HG03457 (cell line): ENCODE data around the gene GANAB.
"Not testable (repeated sequence)": the region's sequence is repeated elsewhere in the genome, so short reads cannot be mapped to it uniquely, and the experiment has no call there.

ENCODE experiments used
- ATAC-seq: cut with Tn5 transposase; IDR thresholded peaks from one replicate; pipeline ENCODE4 v1.9.1; 2021; ENCODE audit warnings: moderate number of reproducible peaks; ENCODE audit not compliant: unreplicated experiment

GANAB gene

GRCh38 chr11:62645946-62646824 lies at the start of gene GANAB:
Gene GANAB, minus strand, starts transcription at chr11:62646613. Its CDS starts 14 bp downstream, at chr11:62646599.
- ATAC-seq, result peak; percentile 69

GRCh38 chr11:62694455-62695167 lies 48.2 kb upstream of the GANAB start:
- ATAC-seq, result no peak

GRCh38 chr11:62693624-62694023 lies 47.2 kb upstream of the GANAB start:
- not testable (repeated sequence) for ATAC-seq

- ATAC-seq, result no peak
Observed at GRCh38 chr11:62689421-62690183, 43.2 kb upstream of the GANAB start, which contains the start of gene LRRN4CL. Gene LRRN4CL, minus strand, starts transcription at chr11:62689530. Its CDS starts 1,022 bp downstream, at chr11:62688508.

DNA sequence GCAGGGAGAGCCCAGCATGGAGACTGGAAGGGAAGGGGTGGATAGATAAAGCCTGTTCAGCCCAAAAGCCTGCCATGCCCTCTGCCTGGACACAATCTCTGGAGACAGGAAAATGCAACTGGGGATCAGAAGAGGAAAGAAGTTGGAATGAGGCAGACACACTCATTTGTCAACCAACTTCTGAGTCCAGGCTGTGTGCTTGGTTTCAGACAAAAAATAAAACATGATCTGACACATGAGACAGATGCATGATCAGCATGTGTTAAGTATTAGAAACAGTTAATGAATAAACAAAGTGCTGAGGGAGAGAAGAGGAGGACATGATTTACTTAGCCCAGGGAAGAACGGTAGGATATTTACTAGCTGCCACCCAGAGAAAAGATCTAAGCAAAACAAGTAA lies 42.1 kb upstream of the GANAB start:
- no peak for ATAC-seq

DNA sequence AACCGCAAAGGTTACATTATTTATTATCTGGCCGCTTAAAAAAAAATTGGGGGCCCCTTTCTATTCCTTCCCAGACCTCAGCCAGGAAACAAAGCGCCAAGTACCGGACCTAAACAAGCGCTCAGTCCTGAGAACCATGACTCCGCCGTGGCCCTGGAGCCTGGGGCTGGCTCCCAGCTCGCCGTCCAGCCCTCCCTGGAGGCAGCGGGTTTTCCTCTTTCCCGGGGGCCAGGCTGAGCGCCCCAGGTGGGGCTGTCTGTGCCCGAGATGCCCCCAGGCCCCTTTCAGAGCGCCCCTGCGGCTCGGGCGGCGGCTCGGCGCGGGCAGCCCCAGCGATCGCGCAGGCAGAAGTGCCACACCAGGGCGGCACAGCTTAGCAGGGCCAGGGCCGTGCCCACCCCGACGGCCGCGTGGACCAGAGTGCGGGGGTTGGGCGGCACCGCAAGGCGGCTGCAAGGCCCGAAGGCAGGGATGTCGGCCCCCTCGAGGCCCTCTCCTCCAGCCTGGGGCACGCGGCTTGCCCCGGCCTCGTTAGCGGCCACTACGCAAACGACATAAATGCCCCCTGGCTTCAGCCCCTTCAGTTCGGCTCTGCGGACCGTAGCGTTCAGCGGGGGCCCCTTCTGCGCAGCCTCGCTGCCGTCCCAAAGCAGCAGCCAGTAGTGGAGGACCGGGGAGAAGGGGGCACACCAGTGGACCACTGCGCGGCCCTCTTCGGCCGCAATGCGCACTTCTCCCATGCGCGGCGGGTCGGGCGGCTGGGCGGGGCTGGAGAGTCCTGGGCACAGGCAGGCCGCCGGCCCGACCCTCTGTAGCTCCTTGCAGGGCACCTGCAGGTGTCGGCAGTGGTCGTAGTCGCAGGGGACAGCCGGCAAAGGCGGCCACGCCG lies 41.3 kb upstream of the GANAB start:
- no peak for ATAC-seq

DNA sequence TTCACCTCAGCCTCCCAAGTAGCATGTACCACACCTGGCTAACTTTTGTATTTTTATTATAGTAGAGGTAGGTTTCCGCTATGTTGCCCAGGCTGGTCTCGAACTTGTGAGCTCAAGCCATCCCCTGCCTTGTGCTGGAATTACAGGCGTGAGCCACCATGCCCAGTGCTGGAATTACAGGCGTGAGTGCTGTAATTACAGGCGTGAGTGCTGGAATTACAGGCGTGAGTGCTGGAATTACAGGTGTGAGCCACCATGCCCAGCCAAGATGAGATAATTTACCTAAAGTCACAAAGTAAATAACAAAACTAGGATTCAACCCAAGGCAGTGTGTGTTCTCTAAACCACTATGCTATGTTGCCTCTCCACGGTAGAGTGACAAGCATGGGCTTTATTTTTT lies 36.1 kb upstream of the GANAB start:
- ATAC-seq, result no peak

DNA sequence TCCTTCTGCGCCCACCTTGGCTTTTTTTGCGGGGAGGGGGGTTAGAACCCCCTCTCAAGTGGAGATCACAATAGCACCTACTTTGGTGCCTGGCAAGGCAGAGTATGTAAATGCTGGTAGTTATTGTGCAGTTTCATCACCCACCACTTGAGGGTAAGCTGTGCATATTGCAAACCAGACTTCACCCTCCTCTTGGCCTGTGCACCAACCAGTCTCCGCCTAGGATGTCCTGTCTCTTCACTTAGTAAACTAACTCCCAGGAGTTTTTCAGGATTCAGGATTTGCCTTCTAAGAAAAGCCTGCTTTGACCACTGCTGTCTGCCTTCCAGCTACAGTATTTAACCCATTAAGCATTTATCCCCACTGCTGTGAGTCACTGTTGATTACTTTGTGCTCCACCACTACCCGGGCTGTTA lies 34.4 kb upstream of the GANAB start:
- ATAC-seq, result no peak

DNA sequence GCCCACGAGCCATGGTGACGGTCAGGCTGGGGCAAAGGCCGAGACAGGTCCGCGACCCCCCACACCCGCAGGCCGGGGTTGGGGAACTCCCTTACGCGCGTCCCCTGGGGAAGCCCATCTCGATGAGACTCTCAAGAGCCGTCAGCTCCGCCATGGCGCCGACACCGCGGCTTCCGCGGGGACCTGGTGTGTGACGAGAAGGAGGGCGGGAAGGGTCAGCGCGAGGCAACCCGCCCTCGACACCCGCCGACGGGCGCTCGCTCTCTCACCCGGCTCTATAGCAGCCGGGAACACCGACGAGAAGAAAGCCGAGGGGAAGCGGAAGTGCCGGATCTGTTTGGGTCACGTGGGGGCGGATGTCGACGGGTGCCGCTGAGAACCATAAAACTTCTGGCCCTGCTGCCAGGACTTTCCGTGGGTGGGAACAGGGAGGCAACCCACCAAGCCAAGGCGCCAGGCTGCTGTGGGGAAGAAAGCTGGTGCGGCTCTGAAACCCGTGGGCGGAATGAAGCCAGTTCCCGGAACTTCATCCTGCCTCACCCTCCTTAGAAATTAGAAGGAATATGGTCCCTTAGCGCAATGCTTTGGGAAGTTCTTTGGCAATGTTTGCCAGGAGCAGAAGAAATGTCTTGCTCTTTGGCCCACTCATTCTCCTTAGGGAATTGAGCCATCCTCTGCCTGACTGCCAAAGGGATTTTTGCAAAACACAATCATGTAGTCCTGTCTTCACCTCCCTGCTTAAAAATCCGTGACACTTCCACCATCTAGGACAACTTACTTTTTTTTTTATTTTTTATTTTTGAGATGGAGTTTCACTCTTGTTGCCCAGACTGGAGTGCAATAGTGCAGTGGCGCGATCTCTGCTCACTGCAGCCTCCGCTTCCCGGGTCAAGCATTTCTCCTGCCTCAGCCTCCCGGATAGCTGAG lies 32.6 kb upstream of the GANAB start, which contains the start of gene UBXN1:
TSS of gene UBXN1 (minus strand) at position 304 of the 927 bp plus-strand sequence. CDS start at position 154, 150 bp downstream.
- no peak for ATAC-seq

DNA sequence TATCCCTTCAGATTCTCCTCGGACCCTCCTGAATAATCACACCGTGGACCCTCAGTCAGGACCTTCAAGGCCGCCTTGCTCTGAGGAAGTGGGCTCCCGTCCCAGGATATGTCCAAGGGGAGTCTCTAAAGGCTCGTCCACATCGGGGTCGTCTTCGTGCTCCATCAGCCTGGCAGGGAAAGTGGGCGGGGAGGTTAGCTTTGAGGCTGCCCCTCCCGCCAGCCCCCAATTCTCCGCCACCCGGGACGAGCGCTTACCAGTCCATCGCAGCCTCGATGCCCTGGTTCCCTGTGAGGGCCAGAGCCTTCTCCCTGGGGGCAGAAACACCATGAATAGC lies 32.0 kb upstream of the GANAB start:
- ATAC-seq, result no peak

DNA sequence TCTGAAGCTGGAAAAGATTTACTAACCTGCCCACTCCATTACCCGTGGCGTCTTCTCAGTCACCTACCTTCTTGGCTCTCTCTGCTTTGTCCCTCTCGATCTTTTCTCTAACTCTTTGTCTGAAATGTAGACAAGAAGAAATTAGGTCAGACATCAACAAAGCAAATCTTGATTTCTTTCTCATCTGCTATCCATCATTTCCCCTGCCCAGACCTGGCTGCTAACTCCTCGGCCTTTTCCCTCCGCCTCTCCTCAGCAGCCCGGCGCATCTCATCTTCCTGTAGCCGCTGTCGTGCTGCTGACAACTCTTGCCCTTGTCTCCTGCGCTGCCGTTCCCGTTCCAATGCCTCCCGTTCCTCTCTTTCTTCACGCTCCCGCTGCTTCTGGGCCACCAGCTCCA lies 31.3 kb upstream of the GANAB start:
- no peak for ATAC-seq

GRCh38 chr11:62677156-62677555 lies 30.7 kb upstream of the GANAB start:
- ATAC-seq, result no peak

DNA sequence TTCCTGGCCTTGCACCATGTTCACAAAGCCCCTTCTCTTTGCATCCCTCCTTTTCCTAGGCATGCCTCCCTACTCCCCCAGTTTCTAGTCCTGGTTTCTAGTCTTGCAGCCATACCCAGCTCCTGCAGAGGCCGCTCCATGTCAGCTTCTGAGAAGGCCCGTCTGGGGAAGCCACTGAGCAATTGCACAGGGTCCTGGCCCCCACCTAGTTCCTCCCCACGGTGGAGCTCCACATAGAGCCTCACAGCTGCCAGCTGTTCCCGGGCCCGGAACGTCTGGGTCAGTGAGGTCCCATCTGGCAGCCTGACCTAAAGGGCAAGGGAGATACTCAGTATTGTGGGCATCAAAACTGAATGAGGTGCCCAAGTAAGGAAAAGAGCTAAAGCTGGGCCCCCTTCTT lies 30.3 kb upstream of the GANAB start:
- no peak for ATAC-seq

GRCh38 chr11:62675415-62675814 lies 29.0 kb upstream of the GANAB start:
- ATAC-seq, result not testable (repeated sequence)

DNA sequence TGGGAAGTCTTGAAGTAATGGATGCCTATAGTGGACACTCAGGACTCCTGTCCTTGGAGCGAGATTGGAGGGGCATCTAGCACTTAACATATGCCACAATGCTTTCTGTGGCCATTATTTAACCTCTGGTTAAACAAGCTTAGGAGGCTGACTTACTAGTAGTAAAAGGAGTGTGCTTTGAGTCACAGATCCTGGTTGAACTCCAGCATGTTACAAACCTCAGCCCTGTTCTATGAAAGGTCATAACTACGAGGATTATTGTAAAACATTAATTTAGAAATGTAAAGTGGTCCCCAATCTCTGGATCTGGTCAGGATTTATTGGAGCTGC lies 26.7 kb upstream of the GANAB start:
- no peak for ATAC-seq

- ATAC-seq, result no peak
Observed at GRCh38 chr11:62671608-62672389, 25.4 kb upstream of the GANAB start, which contains the start of the genes LBHD1 and UQCC3. Gene LBHD1, minus strand, starts transcription at chr11:62672267. Its CDS starts 2,236 bp downstream, at chr11:62670031. Gene UQCC3, plus strand, starts transcription at chr11:62671673. Its CDS starts 73 bp downstream, at chr11:62671746.

DNA sequence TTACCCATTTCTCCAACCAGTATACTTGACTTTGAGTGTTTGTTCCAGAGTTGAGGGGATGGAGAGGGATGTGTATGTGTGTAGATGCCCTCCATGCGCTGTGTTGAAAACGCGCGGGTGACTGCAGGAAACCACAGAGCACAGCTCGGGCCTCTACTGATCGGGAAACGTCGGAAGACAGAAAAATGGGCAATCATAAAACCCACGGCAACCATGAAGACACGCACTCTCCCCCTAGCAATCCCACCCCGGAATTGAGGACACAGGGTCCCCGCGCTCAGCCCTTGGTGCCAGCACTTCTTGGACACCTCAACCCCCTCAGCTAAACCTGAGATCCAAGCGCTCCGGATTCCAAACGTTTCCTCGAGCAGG lies 24.8 kb upstream of the GANAB start:
- ATAC-seq, result no peak

DNA sequence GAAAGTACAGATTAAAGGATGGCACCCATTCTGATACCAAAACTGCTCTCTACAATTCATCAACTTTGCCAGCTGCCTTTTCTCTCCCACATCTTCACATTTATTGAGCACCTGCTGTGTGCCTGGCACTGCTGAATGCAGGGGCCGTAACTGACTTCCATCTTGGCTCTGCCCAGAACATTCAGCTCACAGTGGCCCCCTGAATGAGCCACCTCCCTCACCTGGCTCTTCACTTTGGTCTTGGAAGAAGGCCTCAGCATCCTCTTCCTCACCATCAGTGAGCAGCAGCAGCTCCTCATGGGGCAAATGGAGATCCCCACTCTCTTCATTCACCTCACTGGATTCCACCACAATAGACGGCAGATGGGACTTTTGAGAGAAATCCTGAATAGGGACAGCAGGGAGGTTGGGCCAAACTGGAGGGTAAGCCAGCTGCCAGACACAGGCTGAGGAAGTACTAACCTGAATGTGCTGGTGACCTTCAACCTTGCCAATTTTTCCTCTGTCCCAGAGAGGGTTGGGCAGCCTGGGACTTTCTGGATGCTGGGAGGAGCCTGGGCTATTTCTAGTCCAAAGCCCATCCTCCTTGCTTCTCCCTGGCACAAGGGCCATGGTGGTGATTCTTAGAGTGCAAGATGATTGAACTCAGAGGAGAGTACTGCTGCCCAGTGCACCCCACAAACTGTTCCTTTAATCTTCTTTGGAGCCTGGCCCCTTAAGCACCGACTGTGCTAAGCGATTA lies 23.2 kb upstream of the GANAB start:
- ATAC-seq, result no peak
